Measurements from ENCODE around the gene TRABD2A.

DNA sequence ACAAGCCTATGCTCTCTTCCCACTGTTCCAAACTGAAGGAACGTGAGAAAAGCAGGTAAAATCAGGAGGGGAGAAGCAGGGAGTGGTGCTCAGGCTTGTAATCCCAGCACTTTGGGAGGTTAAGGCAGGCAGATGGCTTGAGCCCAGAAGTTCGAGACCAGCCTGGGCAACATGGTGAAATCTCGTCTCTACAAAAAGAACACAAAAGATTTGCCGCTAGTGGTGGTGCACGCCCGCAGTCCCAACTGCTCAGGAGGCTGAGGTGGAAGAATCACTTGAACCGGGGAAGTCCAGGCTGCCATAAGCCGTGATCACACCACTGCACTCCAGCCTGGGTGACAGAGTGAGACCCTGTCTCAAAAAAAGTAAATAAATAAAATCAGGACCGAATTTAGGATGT is 23.3 kb upstream of the TRABD2A start:
- TF ChIP-seq POLR2A (IDR thresholded peaks at IDR 0.05; ENCODE audit: low read depth, low read length), result no peak
- TF ChIP-seq POLR2AphosphoS5 (IDR thresholded peaks at IDR 0.05; ENCODE audit: low read depth, low read length), result no peak
- no peak for TF ChIP-seq TAF1 (IDR thresholded peaks at IDR 0.05; ENCODE audit: low read depth, low read length)
- TF ChIP-seq POU2F2 (IDR thresholded peaks at IDR 0.05; ENCODE audit: low read depth, low read length), result no peak

All from GM12891 (cell line).